Activated B cell treated with CpG ODN at 0.5 μM for 24 hours (primary cell): Measurements from ENCODE around the gene RAB28. TPM values are rescaled to one million over a fixed set of nuclear protein-coding genes. Genes with fewer than 3 reads are reported as not detected.

Experiments used
- ATAC-seq: fragments of 200-7000 bp; cut with Tn5 transposase; one replicate; pipeline ENCODE4 v1.10.0; 2021; ENCODE audit warnings: low read depth, mild to moderate bottlenecking, moderate library complexity
- CTCF ChIA-PET: fragments of 350-600 bp; sonication (Branson Sonifier 250); formaldehyde crosslinking; loops from one replicate; lab custom pipeline; 2021; ENCODE audit warnings: antibody characterized with exemption; lab: Charles Lee
- POLR2A ChIA-PET: fragments of 350-600 bp; sonication (Branson Sonifier 250); formaldehyde crosslinking; loops from one replicate; lab custom pipeline; 2021; ENCODE audit warnings: antibody characterized with exemption; lab: Charles Lee
- DNase-seq: peaks from one replicate; pipeline ENCODE4 v3.0.0; 2022
- H3K27ac Mint-ChIP-seq: one replicate; pipeline ENCODE4 v1.8.0; 2020; ENCODE audit warnings: mixed read lengths
- H3K27me3 Mint-ChIP-seq: one replicate; pipeline ENCODE4 v1.8.0; 2021; ENCODE audit warnings: mixed read lengths
- H3K36me3 Mint-ChIP-seq: one replicate; pipeline ENCODE4 v1.8.0; 2021; ENCODE audit warnings: low read depth, mixed read lengths
- H3K4me1 Mint-ChIP-seq: one replicate; pipeline ENCODE4 v1.8.0; 2021; ENCODE audit warnings: mixed read lengths
- H3K4me3 Mint-ChIP-seq: one replicate; pipeline ENCODE4 v1.8.0; 2020; ENCODE audit warnings: mild to moderate bottlenecking, mixed read lengths
- H3K9me3 Mint-ChIP-seq: one replicate; pipeline ENCODE4 v1.8.0; 2020; ENCODE audit warnings: mixed read lengths
- CTCF ChIP-seq: fragments of 200-600 bp; IDR thresholded peaks from one replicate; pipeline ENCODE4 v1.8.0; 2022; ENCODE audit warnings: antibody characterized with exemption, mild to moderate bottlenecking
- intact Hi-C: fragments of 100-400 bp; cut with micrococcal nuclease; formaldehyde crosslinking; loops from one replicate; pipeline ENCODE4 v1.15.1; 2024
- total RNA-seq: library from RNA; stranded (reverse); gene quantifications from 2 replicates; pipeline ENCODE4 v1.2.3, GENCODE V29; 2022

The RAB28 gene
- total RNA-seq, 1 donor from 2014 or later = 16.9 TPM

- Mint-ChIP-seq H3K27ac (no peak overlapping the region), H3K27me3 (no peaks in the 10 kb centered on the region), H3K9me3 (no peaks in the 10 kb centered on the region), H3K36me3 (peaks cover 22% of the 10 kb centered on the region), H3K4me1 (no peaks in the 10 kb centered on the region), H3K4me3 (no peak overlapping the region)
- intact Hi-C loops = no loop called here
- CTCF ChIA-PET = no interaction called here
- POLR2A ChIA-PET = no interaction called here
- DNase-seq = no peak
- ATAC-seq = no peak
- no peak for TF ChIP-seq CTCF
These were observed 119.5 kb downstream of the RAB28 start for GRCh38 chr4:13364653-13365052.

GRCh38 chr4:13364172-13364571, 120.0 kb downstream of the RAB28 start:
- Mint-ChIP-seq H3K36me3 (peaks cover 17% of the 10 kb centered on the region), H3K4me3 (no peak overlapping the region), H3K4me1 (no peaks in the 10 kb centered on the region), H3K9me3 (no peaks in the 10 kb centered on the region), H3K27me3 (no peaks in the 10 kb centered on the region), H3K27ac (no peak overlapping the region)
- no peak for DNase-seq
- no peak for TF ChIP-seq CTCF
- ChIA-PET POLR2A (no interaction called here), CTCF (no interaction called here)
- intact Hi-C loops = no loop called here
- no peak for ATAC-seq

- Mint-ChIP-seq H3K36me3 (peaks cover 7% of the 10 kb centered on the region), H3K9me3 (no peaks in the 10 kb centered on the region), H3K4me1 (no peaks in the 10 kb centered on the region), H3K27ac (no peak overlapping the region), H3K4me3 (no peak overlapping the region), H3K27me3 (no peaks in the 10 kb centered on the region)
- DNase-seq = no peak
- TF ChIP-seq CTCF = no peak
- no peak for ATAC-seq
- intact Hi-C loops = no loop called here
- CTCF ChIA-PET = no interaction called here
- POLR2A ChIA-PET = no interaction called here
These were observed 124.3 kb downstream of the RAB28 start for GRCh38 chr4:13359809-13360208.

- ATAC-seq = no peak
- ChIA-PET POLR2A (no interaction called here), CTCF (no interaction called here)
- Mint-ChIP-seq H3K4me3 (no peak overlapping the region), H3K36me3 (peaks cover 6% of the 10 kb centered on the region), H3K9me3 (no peaks in the 10 kb centered on the region), H3K4me1 (no peaks in the 10 kb centered on the region), H3K27ac (no peak overlapping the region), H3K27me3 (no peaks in the 10 kb centered on the region)
- no peak for TF ChIP-seq CTCF
- no peak for DNase-seq
- intact Hi-C loops = no loop called here
These were observed 128.8 kb downstream of the RAB28 start for GRCh38 chr4:13355111-13355880.

- no peak for ATAC-seq
- Mint-ChIP-seq H3K36me3 (peaks cover 2% of the 10 kb centered on the region), H3K4me3 (no peak overlapping the region), H3K4me1 (no peaks in the 10 kb centered on the region), H3K27me3 (no peaks in the 10 kb centered on the region), H3K9me3 (peaks cover 4% of the 10 kb centered on the region), H3K27ac (no peak overlapping the region)
- no peak for TF ChIP-seq CTCF
- DNase-seq = no peak
- ChIA-PET POLR2A (no interaction called here), CTCF (no interaction called here)
- intact Hi-C loops = no loop called here
These were observed 135.0 kb downstream of the RAB28 start for GRCh38 chr4:13349096-13349495.
